Measurements from ENCODE around the gene RCBTB1.
A peak's percentile ranks its signal among the peaks of the same experiment; 100 is the strongest.

RCBTB1 gene

DNA sequence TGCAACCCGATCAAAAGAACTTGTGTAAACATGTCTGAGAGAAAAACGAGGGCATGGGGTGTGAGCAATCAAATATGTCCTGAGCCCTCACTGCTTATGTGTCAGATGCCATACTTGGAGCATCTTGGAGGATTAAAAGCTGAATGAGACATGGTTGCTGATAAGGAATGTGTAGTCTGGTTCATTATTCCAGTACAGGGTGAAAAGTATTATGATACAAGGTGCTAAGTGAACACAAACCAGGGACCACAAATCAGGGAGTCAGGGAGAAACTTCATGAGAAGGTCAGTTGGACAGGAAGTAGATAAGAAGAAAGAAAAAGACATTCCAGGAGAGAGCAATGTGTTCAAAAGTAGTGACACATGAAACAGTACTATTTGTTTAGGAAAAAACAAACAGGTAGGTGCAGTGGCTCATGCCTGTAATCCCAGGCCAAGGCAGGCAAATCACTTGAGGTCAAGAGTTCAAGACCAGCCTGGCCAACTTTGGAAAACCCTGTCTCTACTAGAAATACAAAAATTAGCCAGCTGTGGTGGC, 2.0 kb upstream of the RCBTB1 start:
- H3K27ac ChIP-seq (ENCODE audit: extremely low read depth, low read depth, low read length): no peak overlapping the region
- POLR2A ChIA-PET: no interaction called here
- peaks cover 0 to 4% of the 10 kb centered on the region in 2 experiments; a peak in 2 of 3 replicates for H3K36me3 ChIP-seq (ENCODE audit: control insufficient read depth in 2 of 2, insufficient read depth in 1 of 2, low read length in 2 of 2)
- TF ChIP-seq ZNF157 (tag by site-specific recombination; IDR thresholded peaks at IDR 0.05) (no peak), YY2 (tag by site-specific recombination; IDR thresholded peaks at IDR 0.05) (no peak), ZNF624 (tag by site-specific recombination; IDR thresholded peaks at IDR 0.05) (no peak), ZFP3 (tag by site-specific recombination; IDR thresholded peaks at IDR 0.05; ENCODE audit: low read depth) (no peak), ZNF830 (tag by site-specific recombination; IDR thresholded peaks at IDR 0.05; ENCODE audit: low read depth) (no peak), SCRT2 (tag by site-specific recombination; IDR thresholded peaks at IDR 0.05) (no peak), ZNF660 (tag by site-specific recombination; IDR thresholded peaks at IDR 0.05) (no peak), GLIS2 (tag by site-specific recombination; IDR thresholded peaks at IDR 0.05) (no peak), ZNF121 (tag by site-specific recombination; IDR thresholded peaks at IDR 0.05) (no peak), GLI4 (tag by site-specific recombination; IDR thresholded peaks at IDR 0.05) (no peak), ZNF596 (tag by site-specific recombination; IDR thresholded peaks at IDR 0.05) (no peak), ZNF19 (tag by site-specific recombination; IDR thresholded peaks at IDR 0.05; ENCODE audit: low read depth) (no peak), ZNF473 (tag by site-specific recombination; IDR thresholded peaks at IDR 0.05) (no peak), ZNF629 (tag by site-specific recombination; IDR thresholded peaks at IDR 0.05) (no peak), KLF9 (tag by site-specific recombination; IDR thresholded peaks at IDR 0.05; ENCODE audit: low read depth) (no peak), ZNF626 (tag by site-specific recombination; IDR thresholded peaks at IDR 0.05) (no peak), KLF16 (tag by site-specific recombination; IDR thresholded peaks at IDR 0.05) (no peak)
- TF ChIP-seq, protein P1, sequence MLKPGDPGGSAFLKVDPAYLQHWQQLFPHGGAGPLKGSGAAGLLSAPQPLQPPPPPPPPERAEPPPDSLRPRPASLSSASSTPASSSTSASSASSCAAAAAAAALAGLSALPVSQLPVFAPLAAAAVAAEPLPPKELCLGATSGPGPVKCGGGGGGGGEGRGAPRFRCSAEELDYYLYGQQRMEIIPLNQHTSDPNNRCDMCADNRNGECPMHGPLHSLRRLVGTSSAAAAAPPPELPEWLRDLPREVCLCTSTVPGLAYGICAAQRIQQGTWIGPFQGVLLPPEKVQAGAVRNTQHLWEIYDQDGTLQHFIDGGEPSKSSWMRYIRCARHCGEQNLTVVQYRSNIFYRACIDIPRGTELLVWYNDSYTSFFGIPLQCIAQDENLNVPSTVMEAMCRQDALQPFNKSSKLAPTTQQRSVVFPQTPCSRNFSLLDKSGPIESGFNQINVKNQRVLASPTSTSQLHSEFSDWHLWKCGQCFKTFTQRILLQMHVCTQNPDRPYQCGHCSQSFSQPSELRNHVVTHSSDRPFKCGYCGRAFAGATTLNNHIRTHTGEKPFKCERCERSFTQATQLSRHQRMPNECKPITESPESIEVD (tag by site-specific recombination; IDR thresholded peaks at IDR 0.05): no peak
- TF ChIP-seq, protein P2, sequence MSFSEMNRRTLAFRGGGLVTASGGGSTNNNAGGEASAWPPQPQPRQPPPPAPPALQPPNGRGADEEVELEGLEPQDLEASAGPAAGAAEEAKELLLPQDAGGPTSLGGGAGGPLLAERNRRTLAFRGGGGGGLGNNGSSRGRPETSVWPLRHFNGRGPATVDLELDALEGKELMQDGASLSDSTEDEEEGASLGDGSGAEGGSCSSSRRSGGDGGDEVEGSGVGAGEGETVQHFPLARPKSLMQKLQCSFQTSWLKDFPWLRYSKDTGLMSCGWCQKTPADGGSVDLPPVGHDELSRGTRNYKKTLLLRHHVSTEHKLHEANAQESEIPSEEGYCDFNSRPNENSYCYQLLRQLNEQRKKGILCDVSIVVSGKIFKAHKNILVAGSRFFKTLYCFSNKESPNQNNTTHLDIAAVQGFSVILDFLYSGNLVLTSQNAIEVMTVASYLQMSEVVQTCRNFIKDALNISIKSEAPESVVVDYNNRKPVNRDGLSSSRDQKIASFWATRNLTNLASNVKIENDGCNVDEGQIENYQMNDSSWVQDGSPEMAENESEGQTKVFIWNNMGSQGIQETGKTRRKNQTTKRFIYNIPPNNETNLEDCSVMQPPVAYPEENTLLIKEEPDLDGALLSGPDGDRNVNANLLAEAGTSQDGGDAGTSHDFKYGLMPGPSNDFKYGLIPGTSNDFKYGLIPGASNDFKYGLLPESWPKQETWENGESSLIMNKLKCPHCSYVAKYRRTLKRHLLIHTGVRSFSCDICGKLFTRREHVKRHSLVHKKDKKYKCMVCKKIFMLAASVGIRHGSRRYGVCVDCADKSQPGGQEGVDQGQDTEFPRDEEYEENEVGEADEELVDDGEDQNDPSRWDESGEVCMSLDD (tag by site-specific recombination; IDR thresholded peaks at IDR 0.05): no peak
- TF ChIP-seq, protein P3, sequence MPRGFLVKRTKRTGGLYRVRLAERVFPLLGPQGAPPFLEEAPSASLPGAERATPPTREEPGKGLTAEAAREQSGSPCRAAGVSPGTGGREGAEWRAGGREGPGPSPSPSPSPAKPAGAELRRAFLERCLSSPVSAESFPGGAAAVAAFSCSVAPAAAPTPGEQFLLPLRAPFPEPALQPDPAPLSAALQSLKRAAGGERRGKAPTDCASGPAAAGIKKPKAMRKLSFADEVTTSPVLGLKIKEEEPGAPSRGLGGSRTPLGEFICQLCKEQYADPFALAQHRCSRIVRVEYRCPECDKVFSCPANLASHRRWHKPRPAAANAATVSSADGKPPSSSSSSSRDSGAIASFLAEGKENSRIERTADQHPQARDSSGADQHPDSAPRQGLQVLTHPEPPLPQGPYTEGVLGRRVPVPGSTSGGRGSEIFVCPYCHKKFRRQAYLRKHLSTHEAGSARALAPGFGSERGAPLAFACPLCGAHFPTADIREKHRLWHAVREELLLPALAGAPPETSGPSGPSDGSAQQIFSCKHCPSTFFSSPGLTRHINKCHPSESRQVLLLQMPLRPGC (tag by site-specific recombination; IDR thresholded peaks at IDR 0.05): no peak
- CTCF ChIA-PET: no interaction called here
- H3K9me3 ChIP-seq (ENCODE audit: control insufficient read depth, insufficient read depth, low read depth, low read length): no peaks in the 10 kb centered on the region
- H3K4me3 ChIP-seq (ENCODE audit: low read depth, low read length): no peak overlapping the region
- H3K4me1 ChIP-seq (ENCODE audit: control insufficient read depth, insufficient read depth, low read length): no peaks in the 10 kb centered on the region

DNA sequence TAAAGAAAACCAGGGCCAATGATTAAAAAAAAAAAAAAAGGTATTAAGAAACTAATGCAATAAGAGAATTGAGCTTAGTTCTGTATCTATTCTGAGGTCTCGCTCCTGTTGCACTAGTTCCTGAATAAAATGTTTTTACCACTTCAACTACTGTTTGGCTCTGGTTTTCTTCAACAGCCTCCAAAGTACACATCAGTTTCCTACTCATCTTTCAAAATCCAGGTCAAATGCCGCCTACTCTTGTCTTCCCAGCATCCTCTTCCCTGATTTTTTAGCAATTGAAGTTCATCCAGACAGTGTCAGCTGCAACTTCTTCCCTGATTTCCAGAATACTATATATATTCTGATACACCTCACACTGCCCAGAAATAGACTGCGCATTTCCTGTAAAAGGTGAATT, 1.4 kb upstream of the RCBTB1 start:
- Histone ChIP-seq H3K4me3 (ENCODE audit: low read depth, low read length) (no peak overlapping the region), H3K4me1 (ENCODE audit: control insufficient read depth, insufficient read depth, low read length) (no peaks in the 10 kb centered on the region), H3K36me3 (ENCODE audit: control insufficient read depth in 2 of 2, insufficient read depth in 1 of 2, low read length in 2 of 2) (peaks cover 0 to 7% of the 10 kb centered on the region in 2 experiments; a peak in 2 of 3 replicates), H3K27ac (ENCODE audit: extremely low read depth, low read depth, low read length) (no peak overlapping the region), H3K9me3 (ENCODE audit: control insufficient read depth, insufficient read depth, low read depth, low read length) (no peaks in the 10 kb centered on the region)
- POLR2A ChIA-PET: interaction anchor here (0.7 kb wide), 1 partner anchor 142 kb away, joined by 3 read pairs; the partner anchor contains the start of genes CAB39L and SETDB2
- TF ChIP-seq ZBTB1 (tag by site-specific recombination; IDR thresholded peaks at IDR 0.05) (no peak), ZNF169 (tag by site-specific recombination; IDR thresholded peaks at IDR 0.05) (peak; percentile 89; the same call in 1 of the 2 replicates)
- CTCF ChIA-PET: no interaction called here

Measured in HEK293 (cell line).